ENCODE measurements around the gene UBE2G2.

The UBE2G2 gene, protein sequence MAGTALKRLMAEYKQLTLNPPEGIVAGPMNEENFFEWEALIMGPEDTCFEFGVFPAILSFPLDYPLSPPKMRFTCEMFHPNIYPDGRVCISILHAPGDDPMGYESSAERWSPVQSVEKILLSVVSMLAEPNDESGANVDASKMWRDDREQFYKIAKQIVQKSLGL
- long read RNA-seq, full-length matches to known transcripts, result 353 of 375 reads
- long read RNA-seq, partial matches to known transcripts, result 1 of 375 reads
- long read RNA-seq, other reads (novel, unspliced or antisense), result 21 of 375 reads

DNA sequence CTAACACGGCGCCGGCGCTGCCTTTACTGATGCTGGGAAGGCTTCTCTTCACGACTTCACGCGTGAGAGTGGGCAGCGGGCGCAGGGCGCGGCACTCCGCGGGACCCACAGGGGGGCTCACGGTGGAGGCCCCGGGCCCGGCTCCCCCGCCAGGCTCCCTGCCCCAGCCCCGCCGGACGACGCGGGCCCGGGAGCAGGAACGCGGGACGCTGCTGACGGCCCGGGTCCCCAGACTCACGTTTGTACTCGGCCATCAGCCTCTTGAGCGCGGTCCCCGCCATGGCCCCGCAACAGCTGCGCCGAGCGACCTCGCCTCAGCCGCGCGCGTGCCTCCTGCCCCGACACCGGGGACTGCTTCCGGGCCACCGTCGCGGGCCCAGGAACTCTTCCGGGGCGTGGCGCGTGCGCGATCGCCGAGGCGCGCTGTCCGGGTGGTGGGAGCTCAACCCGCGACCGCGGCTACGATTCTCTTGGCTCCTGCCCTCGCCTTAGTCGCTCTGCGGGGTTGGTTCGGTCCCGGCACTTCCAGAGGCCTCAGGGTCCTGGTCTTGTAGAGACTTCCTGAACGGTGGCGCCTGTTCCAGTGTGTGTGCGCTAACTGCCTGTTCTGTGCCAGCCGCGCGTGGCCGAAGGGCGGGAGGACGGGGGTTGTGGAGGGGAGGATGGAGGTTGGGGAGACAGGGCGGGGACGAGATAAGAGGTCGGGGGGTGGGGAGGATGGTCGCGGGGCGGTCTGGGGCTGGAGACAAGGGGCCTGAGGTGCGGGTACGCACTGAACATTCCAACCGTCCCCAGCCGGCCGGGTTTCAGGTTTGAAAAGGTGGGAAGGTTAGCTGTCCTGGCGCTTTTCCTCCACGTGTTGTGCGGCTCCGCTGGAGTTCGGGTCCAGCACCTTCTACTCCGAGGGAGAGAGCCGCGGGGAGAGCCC, at the start of gene UBE2G2:
TSS of gene UBE2G2 (minus strand) at position 353 of the 928 bp plus-strand sequence. CDS start at position 281, 72 bp downstream.
- peak; percentile 73 to 81 for DNase-seq (ENCODE audit: low read depth in 1 of 2, low spot score in 1 of 2)
- Histone ChIP-seq H3K27me3 (ENCODE audit: insufficient read depth, poor library complexity, severe bottlenecking) (no peaks in the 10 kb centered on the region), H3K4me3 (replicated peaks; ENCODE audit: insufficient read depth, low read length) (peak within 1 kb of the TSS; percentile 69), H3K27ac (replicated peaks) (peak within 1 kb of the TSS; percentile 92)
- peak; percentile 30 for TF ChIP-seq REST (IDR thresholded peaks at IDR 0.05; ENCODE audit: insufficient replicate concordance, low read depth)
- TF ChIP-seq POLR2AphosphoS5 (IDR thresholded peaks at IDR 0.05; ENCODE audit: low read depth), result peak; percentile 85
- no peak for TF ChIP-seq SPI1 (IDR thresholded peaks at IDR 0.05; ENCODE audit: borderline replicate concordance, low read depth)
- peak; percentile 98 for TF ChIP-seq GABPA (IDR thresholded peaks at IDR 0.05; ENCODE audit: low read depth)
- TF ChIP-seq, protein P1, sequence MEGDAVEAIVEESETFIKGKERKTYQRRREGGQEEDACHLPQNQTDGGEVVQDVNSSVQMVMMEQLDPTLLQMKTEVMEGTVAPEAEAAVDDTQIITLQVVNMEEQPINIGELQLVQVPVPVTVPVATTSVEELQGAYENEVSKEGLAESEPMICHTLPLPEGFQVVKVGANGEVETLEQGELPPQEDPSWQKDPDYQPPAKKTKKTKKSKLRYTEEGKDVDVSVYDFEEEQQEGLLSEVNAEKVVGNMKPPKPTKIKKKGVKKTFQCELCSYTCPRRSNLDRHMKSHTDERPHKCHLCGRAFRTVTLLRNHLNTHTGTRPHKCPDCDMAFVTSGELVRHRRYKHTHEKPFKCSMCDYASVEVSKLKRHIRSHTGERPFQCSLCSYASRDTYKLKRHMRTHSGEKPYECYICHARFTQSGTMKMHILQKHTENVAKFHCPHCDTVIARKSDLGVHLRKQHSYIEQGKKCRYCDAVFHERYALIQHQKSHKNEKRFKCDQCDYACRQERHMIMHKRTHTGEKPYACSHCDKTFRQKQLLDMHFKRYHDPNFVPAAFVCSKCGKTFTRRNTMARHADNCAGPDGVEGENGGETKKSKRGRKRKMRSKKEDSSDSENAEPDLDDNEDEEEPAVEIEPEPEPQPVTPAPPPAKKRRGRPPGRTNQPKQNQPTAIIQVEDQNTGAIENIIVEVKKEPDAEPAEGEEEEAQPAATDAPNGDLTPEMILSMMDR (IDR thresholded peaks at IDR 0.05; ENCODE audit: insufficient read depth, low read length), result no peak

GRCh38 chr21:44850905-44851657, 49.5 kb upstream of the UBE2G2 start:
- Histone ChIP-seq H3K27me3 (ENCODE audit: insufficient read depth, poor library complexity, severe bottlenecking) (no peaks in the 10 kb centered on the region), H3K27ac (replicated peaks) (no peak overlapping the region), H3K4me3 (replicated peaks; ENCODE audit: insufficient read depth, low read length) (no peak overlapping the region)
- peak; percentile 42 for TF ChIP-seq REST (IDR thresholded peaks at IDR 0.05; ENCODE audit: insufficient replicate concordance, low read depth)
- TF ChIP-seq, protein P1 (IDR thresholded peaks at IDR 0.05; ENCODE audit: insufficient read depth, low read length), result no peak
- no peak for DNase-seq (ENCODE audit: low read depth in 1 of 2, low spot score in 1 of 2)

DNA sequence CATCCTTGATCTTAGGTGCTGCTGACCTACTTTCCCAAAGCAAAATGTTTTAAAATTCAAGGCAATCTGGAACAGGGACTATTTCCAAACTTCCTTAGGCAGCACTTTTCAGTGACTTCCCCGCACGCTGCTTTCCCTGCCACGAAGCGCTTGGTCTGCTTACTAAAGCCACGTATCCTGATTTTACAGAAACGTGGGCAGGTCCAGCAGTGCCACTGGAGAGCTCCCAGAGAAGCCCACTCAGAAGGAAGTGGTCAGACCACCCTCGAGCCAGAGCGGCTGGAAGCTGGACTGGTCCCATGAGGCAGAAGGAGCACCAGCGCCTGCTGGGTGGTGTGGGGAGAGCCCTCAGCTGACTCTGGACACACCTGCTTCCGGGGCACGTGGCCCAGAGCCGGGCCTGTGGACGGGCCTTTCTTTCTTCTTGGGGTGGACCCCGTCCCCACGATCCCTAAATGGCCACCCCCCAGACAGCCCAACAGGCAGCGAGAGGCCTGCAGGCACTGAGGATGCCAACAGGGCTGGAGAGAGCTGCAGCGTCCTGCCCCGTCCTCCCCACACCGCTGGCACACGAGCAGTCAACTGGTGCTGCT, 48.7 kb upstream of the UBE2G2 start:
- Histone ChIP-seq H3K27me3 (ENCODE audit: insufficient read depth, poor library complexity, severe bottlenecking) (no peaks in the 10 kb centered on the region), H3K27ac (replicated peaks) (peak overlapping the region; percentile 79), H3K4me3 (replicated peaks; ENCODE audit: insufficient read depth, low read length) (no peak overlapping the region)
- TF ChIP-seq, protein P1 (IDR thresholded peaks at IDR 0.05; ENCODE audit: insufficient read depth, low read length), result no peak
- TF ChIP-seq GABPA (IDR thresholded peaks at IDR 0.05; ENCODE audit: low read depth), result no peak
- no peak for TF ChIP-seq POLR2AphosphoS5 (IDR thresholded peaks at IDR 0.05; ENCODE audit: low read depth)
- no peak for TF ChIP-seq REST (IDR thresholded peaks at IDR 0.05; ENCODE audit: insufficient replicate concordance, low read depth)
- no peak for TF ChIP-seq SPI1 (IDR thresholded peaks at IDR 0.05; ENCODE audit: borderline replicate concordance, low read depth)
- DNase-seq (ENCODE audit: low read depth in 1 of 2, low spot score in 1 of 2), result no peak
